ENCODE results near the gene PKNOX1. TPM values are rescaled to one million over a fixed set of nuclear protein-coding genes. Genes with fewer than 3 reads are reported as not detected.
"Not testable (repeated sequence)": the region's sequence is repeated elsewhere in the genome, so short reads cannot be mapped to it uniquely, and the experiment has no call there.

The PKNOX1 gene
- total RNA-seq, 1 donor from 2014 or later, result 17.5 TPM

GRCh38 chr21:43045876-43046821 lies 71.8 kb downstream of the PKNOX1 start:
- H3K27ac ChIP-seq, result peak overlapping the region; percentile 49
- DNase-seq, result not testable (repeated sequence)

GRCh38 chr21:43053112-43053511 lies 78.8 kb downstream of the PKNOX1 start:
- H3K27ac ChIP-seq; ATAC-seq; H3K27me3 ChIP-seq (ENCODE audit: low read depth); H3K36me3 ChIP-seq; H3K9me3 ChIP-seq; intact Hi-C loops (cut with DNase I); H3K4me1 ChIP-seq; H3K4me3 ChIP-seq; DNase-seq: not testable (repeated sequence)

More at GRCh38 chr21:43045876-43046821, 71.8 kb downstream of the PKNOX1 start:
- H3K36me3 ChIP-seq; intact Hi-C loops (cut with DNase I); H3K9me3 ChIP-seq; H3K4me3 ChIP-seq; H3K27me3 ChIP-seq (ENCODE audit: low read depth); H3K4me1 ChIP-seq: not testable (repeated sequence)
- ATAC-seq, result peak; percentile 9 to 11

GRCh38 chr21:43062955-43063664 lies 88.7 kb downstream of the PKNOX1 start:
- ATAC-seq; intact Hi-C loops (cut with DNase I); H3K4me3 ChIP-seq; H3K36me3 ChIP-seq; H3K9me3 ChIP-seq; H3K27me3 ChIP-seq (ENCODE audit: low read depth); H3K4me1 ChIP-seq; DNase-seq; H3K27ac ChIP-seq: not testable (repeated sequence)

- ATAC-seq, H3K4me1 ChIP-seq: not testable (repeated sequence)
These were observed 90.0 kb downstream of the PKNOX1 start for GRCh38 chr21:43064265-43064917.

GRCh38 chr21:43065991-43066390 lies 91.6 kb downstream of the PKNOX1 start:
- H3K27me3 ChIP-seq (ENCODE audit: low read depth); H3K4me1 ChIP-seq; intact Hi-C loops (cut with DNase I); ATAC-seq; H3K36me3 ChIP-seq; H3K27ac ChIP-seq; H3K9me3 ChIP-seq; H3K4me3 ChIP-seq: not testable (repeated sequence)
- peak; percentile 18 for DNase-seq

More at GRCh38 chr21:43064265-43064917, 90.0 kb downstream of the PKNOX1 start:
- H3K4me3 ChIP-seq; H3K36me3 ChIP-seq; H3K9me3 ChIP-seq; H3K27me3 ChIP-seq (ENCODE audit: low read depth); intact Hi-C loops (cut with DNase I); DNase-seq; H3K27ac ChIP-seq: not testable (repeated sequence)

GRCh38 chr21:43066690-43067089 lies 92.3 kb downstream of the PKNOX1 start:
- H3K4me1 ChIP-seq; DNase-seq; H3K27ac ChIP-seq; ATAC-seq; H3K4me3 ChIP-seq; intact Hi-C loops (cut with DNase I); H3K9me3 ChIP-seq; H3K27me3 ChIP-seq (ENCODE audit: low read depth); H3K36me3 ChIP-seq: not testable (repeated sequence)

- intact Hi-C loops (cut with DNase I); DNase-seq; H3K27ac ChIP-seq; H3K4me1 ChIP-seq; H3K4me3 ChIP-seq; ATAC-seq; H3K9me3 ChIP-seq; H3K36me3 ChIP-seq; H3K27me3 ChIP-seq (ENCODE audit: low read depth): not testable (repeated sequence)
These were observed 93.7 kb downstream of the PKNOX1 start for GRCh38 chr21:43068065-43068464.

- H3K4me1 ChIP-seq; H3K27me3 ChIP-seq (ENCODE audit: low read depth); DNase-seq; ATAC-seq; H3K4me3 ChIP-seq; H3K9me3 ChIP-seq; intact Hi-C loops (cut with DNase I); H3K36me3 ChIP-seq; H3K27ac ChIP-seq: not testable (repeated sequence)
These were observed 95.3 kb downstream of the PKNOX1 start for GRCh38 chr21:43069682-43070081.

GRCh38 chr21:43072742-43073141 lies 98.4 kb downstream of the PKNOX1 start:
- intact Hi-C loops (cut with DNase I); H3K4me3 ChIP-seq; H3K9me3 ChIP-seq; H3K36me3 ChIP-seq; H3K27me3 ChIP-seq (ENCODE audit: low read depth); DNase-seq; ATAC-seq; H3K4me1 ChIP-seq; H3K27ac ChIP-seq: not testable (repeated sequence)

GRCh38 chr21:43074401-43075169 lies 100.2 kb downstream of the PKNOX1 start:
- H3K4me1 ChIP-seq; H3K9me3 ChIP-seq; intact Hi-C loops (cut with DNase I); DNase-seq; H3K36me3 ChIP-seq; H3K27ac ChIP-seq; H3K4me3 ChIP-seq; H3K27me3 ChIP-seq (ENCODE audit: low read depth): not testable (repeated sequence)
- peak; percentile 29 to 45 for ATAC-seq

GRCh38 chr21:43075170-43076022 lies 101.0 kb downstream of the PKNOX1 start, which contains the start of gene CBS:
Gene CBS, minus strand, starts transcription at chr21:43075835. Its CDS starts 3,642 bp downstream, at chr21:43072193.
- intact Hi-C loops (cut with DNase I); H3K27ac ChIP-seq; H3K36me3 ChIP-seq; H3K9me3 ChIP-seq; H3K4me3 ChIP-seq; H3K4me1 ChIP-seq; DNase-seq; H3K27me3 ChIP-seq (ENCODE audit: low read depth): not testable (repeated sequence)
- ATAC-seq, result peak; percentile 50 to 70

GRCh38 chr21:43076023-43076637 lies 101.8 kb downstream of the PKNOX1 start:
- DNase-seq; H3K4me1 ChIP-seq; H3K9me3 ChIP-seq; intact Hi-C loops (cut with DNase I); H3K36me3 ChIP-seq; H3K4me3 ChIP-seq; H3K27me3 ChIP-seq (ENCODE audit: low read depth); H3K27ac ChIP-seq: not testable (repeated sequence)
- peak in 1 of 2 donors; percentile 13 for ATAC-seq

Data from lower lobe of right lung (tissue), 2 donors.